HG02571 (cell line): ENCODE results near the gene XPOT.
"Not testable (repeated sequence)": the region's sequence is repeated elsewhere in the genome, so short reads cannot be mapped to it uniquely, and the experiment has no call there.

Source experiments
- ATAC-seq: cut with Tn5 transposase; IDR thresholded peaks from one replicate; pipeline ENCODE4 v1.9.1; 2021; ENCODE audit warnings: mild to moderate bottlenecking, moderate library complexity; ENCODE audit not compliant: unreplicated experiment

Gene XPOT, protein sequence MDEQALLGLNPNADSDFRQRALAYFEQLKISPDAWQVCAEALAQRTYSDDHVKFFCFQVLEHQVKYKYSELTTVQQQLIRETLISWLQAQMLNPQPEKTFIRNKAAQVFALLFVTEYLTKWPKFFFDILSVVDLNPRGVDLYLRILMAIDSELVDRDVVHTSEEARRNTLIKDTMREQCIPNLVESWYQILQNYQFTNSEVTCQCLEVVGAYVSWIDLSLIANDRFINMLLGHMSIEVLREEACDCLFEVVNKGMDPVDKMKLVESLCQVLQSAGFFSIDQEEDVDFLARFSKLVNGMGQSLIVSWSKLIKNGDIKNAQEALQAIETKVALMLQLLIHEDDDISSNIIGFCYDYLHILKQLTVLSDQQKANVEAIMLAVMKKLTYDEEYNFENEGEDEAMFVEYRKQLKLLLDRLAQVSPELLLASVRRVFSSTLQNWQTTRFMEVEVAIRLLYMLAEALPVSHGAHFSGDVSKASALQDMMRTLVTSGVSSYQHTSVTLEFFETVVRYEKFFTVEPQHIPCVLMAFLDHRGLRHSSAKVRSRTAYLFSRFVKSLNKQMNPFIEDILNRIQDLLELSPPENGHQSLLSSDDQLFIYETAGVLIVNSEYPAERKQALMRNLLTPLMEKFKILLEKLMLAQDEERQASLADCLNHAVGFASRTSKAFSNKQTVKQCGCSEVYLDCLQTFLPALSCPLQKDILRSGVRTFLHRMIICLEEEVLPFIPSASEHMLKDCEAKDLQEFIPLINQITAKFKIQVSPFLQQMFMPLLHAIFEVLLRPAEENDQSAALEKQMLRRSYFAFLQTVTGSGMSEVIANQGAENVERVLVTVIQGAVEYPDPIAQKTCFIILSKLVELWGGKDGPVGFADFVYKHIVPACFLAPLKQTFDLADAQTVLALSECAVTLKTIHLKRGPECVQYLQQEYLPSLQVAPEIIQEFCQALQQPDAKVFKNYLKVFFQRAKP

DNA sequence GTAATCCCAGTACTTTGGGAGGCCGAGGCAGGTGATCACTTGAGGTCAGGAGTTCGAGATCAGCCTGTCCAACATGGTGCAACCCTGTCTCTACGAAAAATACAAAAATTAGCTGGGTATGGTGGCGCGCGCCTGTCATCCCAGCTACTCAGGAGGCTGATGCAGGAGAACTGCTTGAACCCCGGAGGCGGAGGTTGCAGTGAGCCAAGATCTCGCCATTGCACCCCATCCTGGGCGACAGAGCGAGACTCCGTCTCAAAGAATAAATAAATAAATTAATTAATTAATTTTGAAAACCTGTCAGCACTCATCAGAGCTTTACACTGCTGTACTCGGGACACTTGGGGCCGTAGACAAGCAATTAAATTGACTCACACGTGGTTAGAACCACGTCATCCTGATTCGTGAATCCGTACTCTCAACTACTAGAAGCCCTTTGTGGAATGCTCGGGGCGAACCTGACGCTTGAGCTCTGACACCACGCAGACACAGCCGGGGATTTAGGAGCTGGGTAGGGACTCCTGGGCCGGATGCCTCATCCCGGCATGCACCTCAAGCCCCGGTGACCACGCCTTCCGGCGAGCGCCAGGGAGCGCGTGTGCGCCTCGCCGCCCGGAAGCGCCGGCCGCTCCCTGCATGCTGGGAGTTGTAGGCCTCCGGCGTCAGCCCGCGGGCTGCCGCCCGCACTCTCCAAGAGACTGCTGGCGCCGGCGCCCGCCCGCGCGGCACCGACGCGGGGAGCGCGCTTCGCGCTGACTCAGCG lies at the start of gene XPOT:
XPOT (plus strand) TSS at position 686 of the 763 bp plus-strand sequence. CDS start 5,644 bp downstream, outside the sequence.
- ATAC-seq: peak; percentile 96

DNA sequence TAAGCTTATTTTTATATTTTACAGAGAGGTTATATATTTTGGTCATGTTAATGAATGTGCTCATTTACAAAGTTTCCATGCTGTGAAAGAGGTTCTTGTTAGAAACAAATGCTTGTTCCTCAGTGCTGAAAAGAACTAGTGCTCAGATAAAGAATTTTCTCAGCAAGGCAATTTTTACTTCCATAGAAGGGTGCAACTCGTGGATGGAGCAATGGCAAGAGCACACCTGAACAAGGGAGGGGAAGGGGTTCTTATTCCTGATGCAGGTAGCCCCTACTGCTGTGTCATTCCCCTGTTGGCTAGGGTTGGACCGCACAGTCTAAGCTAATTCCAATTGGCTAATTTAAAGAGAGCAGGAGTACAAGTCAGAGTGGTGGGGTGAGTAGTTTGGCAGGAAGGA lies 48.0 kb upstream of the XPOT start:
- not testable (repeated sequence) for ATAC-seq

DNA sequence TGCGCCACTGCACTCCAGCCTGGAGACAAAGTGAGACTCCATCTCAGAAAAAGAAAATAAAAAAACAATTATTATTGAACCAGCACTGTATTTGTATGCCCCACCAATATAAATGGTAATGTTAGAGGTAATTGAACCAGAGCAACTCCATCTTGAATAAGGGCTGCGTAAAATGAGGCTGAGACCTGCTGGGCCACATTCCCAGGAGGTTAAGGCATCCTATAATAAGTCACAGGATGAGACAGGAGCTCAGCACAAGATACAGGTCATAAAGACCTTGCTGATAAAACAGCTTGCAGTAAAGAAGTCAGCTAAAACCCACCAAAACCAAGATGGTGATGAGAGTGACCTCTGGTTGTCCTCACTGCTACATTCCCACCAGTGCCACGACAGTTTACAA lies 43.0 kb upstream of the XPOT start:
- ATAC-seq: not testable (repeated sequence)

DNA sequence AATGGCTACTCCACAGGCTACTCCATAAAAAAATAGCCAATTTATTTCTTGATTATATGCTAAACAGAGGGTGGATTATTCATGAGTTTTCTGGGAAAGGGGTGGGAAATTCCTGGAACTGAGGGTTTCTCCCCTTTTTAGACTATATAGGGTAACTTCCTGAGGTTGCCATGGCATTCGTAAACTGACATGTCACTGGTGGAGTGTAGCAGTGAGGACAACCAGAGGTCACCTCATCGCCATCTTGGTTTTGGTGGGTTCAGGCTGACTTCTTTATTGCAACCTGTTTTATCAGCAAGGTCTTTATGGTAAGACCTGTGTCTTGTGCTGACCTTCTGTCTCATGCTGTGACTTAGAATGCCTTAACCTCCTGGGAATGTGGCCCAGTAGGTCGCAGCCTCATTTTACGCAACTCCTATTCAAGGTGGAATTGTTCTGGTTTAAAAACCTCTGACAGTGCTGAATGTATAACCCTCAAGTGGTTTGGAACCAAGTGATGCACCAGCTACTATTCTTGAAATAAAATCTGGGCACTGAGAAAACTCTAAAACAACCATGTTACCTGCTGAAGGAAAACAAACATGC lies 41.4 kb upstream of the XPOT start:
- ATAC-seq: no peak

DNA sequence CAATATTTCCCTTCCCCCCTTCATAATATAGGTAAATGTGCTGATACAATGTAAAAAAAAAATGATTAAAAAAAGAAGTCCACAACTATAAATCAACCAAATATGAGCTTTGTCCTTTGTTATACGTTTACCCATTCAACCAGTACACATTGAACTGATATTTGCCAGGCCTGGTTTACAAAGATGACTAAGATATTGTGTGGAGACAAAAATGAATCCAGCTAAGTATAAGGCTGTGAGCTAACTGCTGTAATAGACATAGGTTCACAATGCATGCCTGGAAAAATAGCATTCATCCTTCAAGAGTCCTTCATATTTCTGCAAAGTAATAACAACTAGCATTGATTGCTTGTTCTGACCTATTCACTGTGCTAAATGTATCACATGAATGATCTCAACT lies 20.5 kb upstream of the XPOT start:
- no peak for ATAC-seq

DNA sequence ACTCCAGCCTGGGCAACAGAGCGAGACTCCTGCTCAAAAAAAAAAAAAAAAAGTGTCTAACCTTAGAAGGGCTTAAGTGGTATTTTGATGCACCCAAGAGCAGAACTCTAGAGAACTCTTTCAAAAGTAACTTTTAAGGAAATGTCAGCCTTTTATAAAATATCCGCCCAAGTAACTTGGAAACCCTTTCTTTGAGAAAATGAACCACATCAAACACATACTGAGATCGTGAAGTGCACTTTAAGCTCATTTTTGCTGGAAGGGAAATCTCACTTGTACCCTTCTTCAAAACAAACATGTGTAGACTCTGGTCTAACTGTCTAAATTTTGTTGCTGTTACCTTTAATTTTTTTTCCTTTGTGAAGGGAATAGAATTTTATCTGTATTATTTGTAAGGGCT lies 19.2 kb upstream of the XPOT start:
- ATAC-seq: no peak

DNA sequence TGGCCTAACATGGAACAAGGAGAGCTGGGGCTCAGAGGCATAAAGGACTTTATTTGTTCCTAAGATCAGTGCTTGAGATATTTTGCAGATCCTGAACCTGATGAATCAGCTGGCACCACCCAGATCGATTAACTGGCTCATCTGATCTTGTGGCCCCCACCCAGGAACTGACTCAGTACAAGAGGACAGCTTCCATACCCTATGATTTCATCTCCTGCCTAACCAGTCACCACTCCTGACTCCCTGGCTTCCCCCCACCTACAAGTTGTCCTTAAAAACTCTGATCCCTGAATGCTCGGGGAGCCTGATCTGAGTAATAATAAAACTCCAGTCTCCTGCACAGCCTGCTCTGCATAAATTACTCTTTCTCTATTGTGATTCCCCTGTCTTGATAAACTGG lies 18.7 kb upstream of the XPOT start:
- no peak for ATAC-seq

DNA sequence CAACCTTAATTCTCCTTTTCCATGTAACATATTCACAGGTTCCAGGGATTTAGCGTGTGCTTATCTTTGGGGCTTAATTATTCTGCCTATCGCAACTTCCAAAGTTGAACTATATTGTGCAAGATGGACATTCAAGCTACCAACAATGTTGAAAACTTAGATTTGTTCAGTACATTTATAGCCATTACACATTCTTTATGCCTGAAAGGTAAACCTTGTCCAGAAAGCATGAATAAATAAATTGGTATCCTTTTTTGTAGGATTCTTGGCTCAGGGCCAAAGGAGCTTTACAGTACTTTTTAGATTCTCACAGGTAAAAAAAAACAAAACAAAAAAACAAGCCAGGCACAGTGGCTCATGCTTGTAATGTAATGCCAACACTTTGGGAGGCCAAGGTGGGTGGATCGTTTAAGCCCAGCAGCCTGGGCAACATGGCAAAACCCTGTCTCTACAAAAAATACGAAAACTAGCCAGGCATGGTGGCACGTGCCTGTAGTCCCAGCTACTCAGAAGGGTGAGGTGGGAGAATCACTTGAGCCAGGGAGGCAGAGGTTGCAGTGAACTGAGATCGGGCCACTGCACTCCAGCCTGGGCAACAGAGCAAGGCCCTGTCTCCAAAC lies 16.9 kb upstream of the XPOT start:
- ATAC-seq: no peak

DNA sequence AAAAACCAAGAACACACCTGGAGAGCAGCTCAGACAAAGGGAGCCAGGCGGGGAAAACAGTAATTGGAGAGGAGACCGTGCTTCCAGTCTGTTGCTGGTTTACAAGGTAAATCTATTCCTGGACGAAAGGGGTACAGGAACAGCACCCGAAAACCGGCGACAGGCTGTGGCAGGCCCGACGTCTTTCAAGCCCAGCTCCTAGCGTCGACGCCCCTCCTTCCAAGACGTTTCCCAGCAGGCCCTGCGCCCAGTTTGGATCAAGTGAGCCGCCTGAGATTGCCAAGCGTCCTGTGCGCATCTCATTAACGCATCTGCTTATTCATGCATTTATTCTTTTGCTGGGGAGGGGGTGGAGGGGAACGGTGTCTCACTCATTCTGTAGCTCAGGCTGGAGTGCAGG lies 15.0 kb upstream of the XPOT start:
- ATAC-seq: no peak

DNA sequence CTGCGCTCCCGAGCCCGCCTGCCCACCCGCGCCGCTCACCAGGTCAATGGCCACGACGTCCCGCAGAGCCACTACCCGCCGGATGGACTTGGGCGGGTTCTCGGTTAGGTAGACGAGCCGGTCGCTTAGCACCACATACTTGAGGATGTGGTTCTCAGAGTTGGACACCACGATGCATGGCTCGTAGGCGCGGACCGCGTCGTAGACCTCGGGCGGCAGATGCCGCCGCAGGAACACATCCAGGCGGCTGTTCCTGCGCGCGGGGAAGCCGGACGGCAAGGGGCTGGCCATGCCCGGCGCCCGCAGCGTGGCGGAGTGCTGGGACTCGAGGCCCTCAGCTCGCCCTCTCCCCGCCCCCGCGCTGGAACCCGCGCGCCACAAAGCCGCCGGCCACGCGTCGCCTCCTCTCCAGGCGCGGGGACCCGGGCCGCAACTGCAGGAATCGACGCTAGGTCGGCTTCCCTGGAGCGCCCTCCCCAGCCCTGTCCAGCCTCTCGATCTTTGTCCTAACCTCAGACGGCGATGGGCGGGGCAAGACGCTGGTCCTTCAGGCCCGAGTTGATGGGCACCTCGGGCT lies 13.8 kb upstream of the XPOT start, which contains the start of gene C12orf56:
C12orf56 (minus strand) TSS at position 484 of the 577 bp plus-strand sequence; CDS start at position 291, 193 bp downstream.
- no peak for ATAC-seq

DNA sequence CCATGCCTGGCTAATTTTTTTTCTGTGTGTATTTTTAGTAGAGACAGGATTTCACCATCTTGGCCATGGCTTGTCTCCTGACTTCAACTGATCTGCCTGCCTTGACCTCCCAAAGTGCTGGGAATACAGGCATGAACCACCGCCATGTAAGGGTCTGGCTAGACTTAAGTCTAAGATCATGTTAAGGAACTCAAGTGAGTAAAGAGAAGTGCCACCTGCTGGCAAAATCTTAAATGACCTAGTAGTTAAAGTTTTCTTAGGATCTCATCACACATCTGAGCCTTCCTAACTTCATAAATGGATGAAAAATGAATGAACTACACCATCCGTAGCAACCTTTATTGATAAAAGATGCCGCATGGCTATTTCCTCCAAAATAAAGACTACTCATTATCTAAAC lies 12.0 kb upstream of the XPOT start:
- ATAC-seq: no peak

DNA sequence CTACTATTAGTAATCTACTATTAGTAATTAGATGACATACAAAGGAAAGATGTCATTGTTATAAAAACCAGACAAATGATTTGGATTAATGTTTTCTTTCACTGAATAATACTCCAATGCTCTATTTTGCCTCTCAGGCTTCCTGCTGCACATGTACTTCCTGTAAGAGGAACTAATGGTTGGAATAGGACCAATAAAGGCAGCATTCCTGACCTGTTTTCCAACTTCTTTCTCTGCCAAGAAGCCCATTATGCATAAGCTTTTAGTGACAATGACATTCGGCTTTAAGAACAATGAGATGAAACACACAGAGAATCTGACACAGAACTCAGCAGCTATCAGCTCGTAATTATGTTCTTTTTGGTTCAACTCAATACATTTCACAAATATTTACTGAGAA lies 8.5 kb upstream of the XPOT start:
- no peak for ATAC-seq

DNA sequence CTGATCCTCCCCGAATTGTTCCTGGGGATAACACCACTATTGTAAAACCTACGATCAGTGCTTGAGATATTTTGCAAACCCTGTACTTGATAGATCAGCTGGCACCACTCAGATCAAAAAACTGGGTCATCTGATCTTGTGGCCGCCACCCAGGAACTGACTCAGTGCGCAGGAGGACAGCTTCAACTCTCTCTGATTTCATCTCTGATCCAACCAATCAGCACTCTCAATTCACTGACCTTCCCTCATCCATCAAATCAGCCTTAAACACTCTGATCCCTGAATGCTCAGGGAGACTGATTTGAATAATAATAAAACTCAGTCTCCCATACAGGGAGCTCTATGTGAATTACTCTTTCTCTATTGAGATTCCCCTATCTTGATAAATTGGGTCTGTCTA lies 4.2 kb upstream of the XPOT start:
- ATAC-seq: no peak

DNA sequence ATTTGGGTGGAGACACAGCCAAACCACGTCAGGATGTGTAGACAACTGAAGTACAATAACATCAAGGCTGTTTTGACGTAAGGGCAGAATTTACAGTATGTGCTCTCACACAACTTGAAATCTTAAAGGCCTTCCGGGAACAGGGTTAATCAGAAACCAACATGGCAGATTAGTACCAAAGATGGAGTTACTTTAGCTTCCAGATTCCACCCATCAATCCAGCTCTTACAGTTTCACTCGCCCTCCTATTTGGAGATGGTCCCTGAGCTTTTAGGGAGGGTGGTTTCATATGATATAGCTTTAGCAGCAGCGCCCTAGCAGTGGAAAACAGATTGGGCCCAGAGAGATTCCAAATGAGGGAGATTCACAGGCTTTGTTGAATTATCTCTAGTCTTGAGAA lies 2.0 kb upstream of the XPOT start:
- ATAC-seq: no peak

DNA sequence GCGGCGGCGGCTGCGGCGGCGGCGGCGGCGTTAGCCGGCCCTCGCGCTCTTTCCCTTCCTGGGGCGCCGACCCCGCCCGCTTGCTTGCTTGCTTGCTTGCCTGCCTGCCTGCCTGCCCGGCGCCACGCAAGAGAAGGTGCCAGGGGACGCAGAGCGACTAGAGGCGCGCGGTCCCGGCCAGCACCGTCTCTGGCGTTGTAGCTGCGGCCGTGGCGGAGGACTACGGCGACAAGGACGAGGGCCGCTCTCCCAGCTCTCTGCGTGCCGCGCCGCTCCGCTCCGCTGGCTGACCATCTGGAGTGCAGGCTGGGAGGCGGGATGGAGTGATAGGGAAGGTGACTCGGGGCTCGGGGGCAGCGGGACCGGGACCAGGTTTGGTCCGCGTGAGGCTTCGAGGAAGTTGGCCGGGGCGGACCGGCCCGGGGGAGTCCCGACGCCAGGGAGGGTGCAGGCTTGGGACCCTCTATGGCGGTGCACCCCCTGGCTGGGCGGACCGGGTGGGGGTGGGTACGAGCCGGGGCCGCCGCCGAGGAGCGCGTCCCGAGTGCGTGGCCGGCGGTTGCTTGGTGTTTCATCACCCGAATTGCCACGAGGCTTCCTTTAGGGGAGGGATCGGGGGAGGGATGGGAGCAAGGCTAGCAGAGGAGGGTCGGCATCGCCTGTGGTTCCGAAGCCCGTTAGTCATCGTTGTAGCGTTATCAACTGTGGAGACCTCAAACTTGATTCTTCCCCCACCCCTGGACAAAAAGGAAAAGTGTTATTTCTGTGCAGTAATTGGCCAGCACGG lies 471 bp downstream of the XPOT start:
- ATAC-seq: peak; percentile 38

DNA sequence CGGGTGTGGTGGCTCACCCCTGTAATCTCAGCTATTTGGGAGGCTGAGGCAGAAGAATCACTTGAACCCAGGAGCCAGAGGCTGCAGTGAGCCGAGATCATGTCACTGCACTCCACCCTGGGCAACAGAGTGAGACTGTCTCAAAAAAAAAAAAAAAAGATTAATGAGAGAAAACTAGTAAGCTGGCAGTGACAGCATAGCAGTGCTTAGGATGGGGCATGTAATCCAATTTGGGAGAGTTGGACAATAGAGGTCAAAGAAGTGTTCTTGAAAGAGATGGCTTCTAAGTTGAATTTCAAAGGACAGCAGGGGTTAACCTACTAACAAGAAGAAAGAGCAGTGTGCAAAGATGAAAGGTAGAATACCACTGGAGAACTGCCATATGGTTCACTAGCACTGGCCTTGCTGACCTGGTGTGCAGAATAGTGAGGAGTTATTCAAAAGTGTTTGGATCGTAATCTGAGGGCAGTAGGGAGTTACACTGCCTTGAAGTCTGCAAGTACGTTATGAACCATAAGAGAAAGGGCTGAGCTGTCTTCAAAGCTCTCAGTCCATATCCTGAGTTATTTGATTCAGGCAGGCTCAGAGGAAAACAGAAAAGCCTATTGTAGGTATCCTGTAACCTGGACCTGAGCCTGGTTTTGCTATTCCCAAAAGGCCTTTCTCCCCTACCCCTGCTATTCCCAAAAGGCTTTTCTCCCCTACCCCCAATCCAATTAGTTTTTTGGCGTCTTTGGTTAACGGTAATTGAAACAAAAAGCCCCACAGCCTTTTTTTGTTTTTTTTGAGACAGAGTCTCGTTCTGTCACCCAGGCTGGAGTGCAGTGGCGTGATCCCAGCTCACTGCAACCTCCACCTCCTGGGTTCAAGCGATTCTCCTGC lies 3.4 kb downstream of the XPOT start:
- no peak for ATAC-seq

DNA sequence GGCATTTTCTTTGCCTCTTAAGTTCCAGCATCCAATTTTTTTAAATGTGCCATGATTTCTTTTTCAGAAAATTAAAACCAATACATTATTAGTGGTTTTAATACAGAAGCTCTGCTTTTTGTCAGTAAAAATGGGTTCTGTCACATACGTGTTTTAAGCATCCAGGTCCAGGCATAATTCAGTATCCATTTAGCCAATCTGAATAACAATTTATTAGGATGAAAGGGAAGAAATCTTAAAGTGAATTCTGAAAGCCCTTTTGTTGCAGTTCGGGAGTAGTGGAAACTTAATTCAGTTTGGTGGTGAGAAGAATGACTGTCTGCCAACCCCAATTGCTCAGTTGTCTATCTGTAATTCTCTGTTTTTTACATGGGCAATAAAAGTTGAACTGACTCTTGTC lies 7.2 kb downstream of the XPOT start:
- ATAC-seq: no peak

DNA sequence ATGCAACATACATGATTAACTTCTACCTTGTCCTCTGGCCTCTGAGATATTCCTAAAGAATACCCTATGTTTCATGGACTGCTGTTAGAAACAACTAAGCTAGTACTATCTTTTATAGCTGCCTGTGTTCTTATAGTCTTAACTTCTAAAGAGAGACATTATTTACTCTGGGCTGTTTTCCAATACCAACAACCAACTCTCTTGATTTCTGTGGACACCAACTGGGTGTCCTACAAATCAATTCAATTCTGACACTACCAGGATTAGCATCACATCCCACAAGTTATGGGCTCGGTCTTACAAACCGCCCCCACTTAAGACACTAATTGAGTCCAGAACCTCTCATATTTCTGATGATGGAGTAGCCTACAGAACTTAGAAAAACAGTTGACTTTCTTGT lies 8.3 kb downstream of the XPOT start:
- no peak for ATAC-seq
